Hematopoietic multipotent progenitor cell treated with erythropoietin and hydrocortisone succinate and interleukin-3 and kit ligand, for 6 days (in vitro differentiated cells): Measurements from ENCODE around the gene DOK7.
A peak's percentile ranks its signal among the peaks of the same experiment; 100 is the strongest.
"Not testable (repeated sequence)": the region's sequence is repeated elsewhere in the genome, so short reads cannot be mapped to it uniquely, and the experiment has no call there.

Experiments used
- DNase-seq: peaks from one replicate; pipeline ENCODE4 v3.0.0-alpha.2; 2015

DOK7 gene

GRCh38 chr4:3524349-3524748, 61.2 kb downstream of the DOK7 start:
- no peak for DNase-seq

GRCh38 chr4:3524920-3525319, 61.8 kb downstream of the DOK7 start:
- DNase-seq: no peak

- no peak for DNase-seq
These were observed 62.7 kb downstream of the DOK7 start for GRCh38 chr4:3525532-3526430.

- DNase-seq: no peak
These were observed 63.4 kb downstream of the DOK7 start for GRCh38 chr4:3526456-3526855.

- DNase-seq: no peak
These were observed 64.2 kb downstream of the DOK7 start for GRCh38 chr4:3527101-3527913.

GRCh38 chr4:3527914-3528876, 65.1 kb downstream of the DOK7 start:
- no peak for DNase-seq

GRCh38 chr4:3529363-3529762, 66.3 kb downstream of the DOK7 start:
- DNase-seq: peak; percentile 62

GRCh38 chr4:3530051-3530450, 66.9 kb downstream of the DOK7 start:
- no peak for DNase-seq

GRCh38 chr4:3530663-3531254, 67.7 kb downstream of the DOK7 start:
- DNase-seq: no peak

- no peak for DNase-seq
These were observed 68.3 kb downstream of the DOK7 start for GRCh38 chr4:3531318-3531878.

GRCh38 chr4:3531879-3532750, 69.0 kb downstream of the DOK7 start, which contains the start of gene LRPAP1:
Gene LRPAP1 (minus strand): TSS chr4:3532422. CDS start chr4:3532412, 10 bp downstream.
- DNase-seq: peak; percentile 91

- DNase-seq: no peak
These were observed 69.8 kb downstream of the DOK7 start for GRCh38 chr4:3532751-3533422.

- DNase-seq: no peak
These were observed 70.3 kb downstream of the DOK7 start for GRCh38 chr4:3533423-3533820.

GRCh38 chr4:3535812-3536211, 72.7 kb downstream of the DOK7 start:
- DNase-seq: not testable (repeated sequence)

GRCh38 chr4:3538906-3539305, 75.8 kb downstream of the DOK7 start:
- DNase-seq: not testable (repeated sequence)

GRCh38 chr4:3543415-3543814, 80.3 kb downstream of the DOK7 start:
- DNase-seq: not testable (repeated sequence)
